AG10803 (cell line): ENCODE data around the gene C1orf198.
A peak's percentile ranks its signal among the peaks of the same experiment; 100 is the strongest.

Experiments used
- DNase-seq: peaks from one replicate; pipeline ENCODE4 v3.0.0; 2010; ENCODE audit warnings: low read depth
- H3K4me3 ChIP-seq: 2 replicates; pipeline ENCODE4 v1.5.1; 2011; ENCODE audit warnings: mild to moderate bottlenecking, low read length, control low read depth
- CTCF ChIP-seq: conservative IDR thresholded peaks from 2 replicates; pipeline ENCODE4 v1.5.1; 2011; ENCODE audit warnings: mild to moderate bottlenecking, low read length, control low read depth, inconsistent platforms

C1orf198 gene

GRCh38 chr1:230900984-230901383 lies 32.7 kb upstream of the C1orf198 start:
- H3K4me3 ChIP-seq = no peak overlapping the region
- DNase-seq = no peak
- no peak for TF ChIP-seq CTCF

- no peak for TF ChIP-seq CTCF
Observed at GRCh38 chr1:230899841-230900251, 31.5 kb upstream of the C1orf198 start.

GRCh38 chr1:230898748-230899147 lies 30.4 kb upstream of the C1orf198 start:
- no peak for TF ChIP-seq CTCF
- H3K4me3 ChIP-seq = no peak overlapping the region
- DNase-seq = no peak

More at GRCh38 chr1:230899841-230900251, 31.5 kb upstream of the C1orf198 start:
- no peak overlapping the region for H3K4me3 ChIP-seq
- peak; percentile 88 for DNase-seq

GRCh38 chr1:230898144-230898543 lies 29.8 kb upstream of the C1orf198 start:
- H3K4me3 ChIP-seq = no peak overlapping the region
- no peak for DNase-seq
- no peak for TF ChIP-seq CTCF

- DNase-seq = no peak
- no peak overlapping the region for H3K4me3 ChIP-seq
- TF ChIP-seq CTCF = no peak
Observed at GRCh38 chr1:230896779-230897178, 28.5 kb upstream of the C1orf198 start.

- no peak for DNase-seq
- no peak for TF ChIP-seq CTCF
- no peak overlapping the region for H3K4me3 ChIP-seq
Observed at GRCh38 chr1:230895452-230895851, 27.1 kb upstream of the C1orf198 start.

GRCh38 chr1:230894664-230895063 lies 26.3 kb upstream of the C1orf198 start:
- no peak for DNase-seq
- TF ChIP-seq CTCF = no peak
- H3K4me3 ChIP-seq = no peak overlapping the region
